Activated naive CD4-positive, alpha-beta T cell treated with anti-CD3 and anti-CD28 coated beads, Interleukin-2, amount 10 ng/mL, durations not matched to agents 7 days and 5 days (primary cell): Measurements from ENCODE around the gene MGLL.

Experiments
- CTCF ChIA-PET: fragments of 350-600 bp; sonication (Branson Sonifier 250); formaldehyde crosslinking; loops from one replicate; lab custom pipeline; 2021; ENCODE audit warnings: antibody characterized with exemption; lab: Charles Lee
- DNase-seq: peaks from one replicate; pipeline ENCODE4 v3.0.0-alpha.2; 2020
- H3K27ac Mint-ChIP-seq: one replicate; pipeline ENCODE4 v1.8.0; 2021; ENCODE audit warnings: mild to moderate bottlenecking, moderate library complexity, mixed read lengths
- H3K27me3 Mint-ChIP-seq: one replicate; pipeline ENCODE4 v1.8.0; 2021; ENCODE audit warnings: mild to moderate bottlenecking, mixed read lengths
- H3K36me3 Mint-ChIP-seq: one replicate; pipeline ENCODE4 v1.8.0; 2021; ENCODE audit warnings: mixed read lengths
- H3K4me1 Mint-ChIP-seq: one replicate; pipeline ENCODE4 v1.8.0; 2021; ENCODE audit warnings: mixed read lengths
- H3K4me3 Mint-ChIP-seq: one replicate; pipeline ENCODE4 v1.8.0; 2021; ENCODE audit warnings: mild to moderate bottlenecking, moderate library complexity, mixed read lengths
- H3K9me3 Mint-ChIP-seq: one replicate; pipeline ENCODE4 v1.8.0; 2021; ENCODE audit warnings: mixed read lengths

Gene MGLL

GRCh38 chr3:127786353-127787070 lies 35.8 kb downstream of the MGLL start:
- peaks cover 46% of the 10 kb centered on the region for H3K27me3 Mint-ChIP-seq
- no peaks in the 10 kb centered on the region for H3K36me3 Mint-ChIP-seq
- no peaks in the 10 kb centered on the region for H3K4me1 Mint-ChIP-seq
- no peak overlapping the region for H3K27ac Mint-ChIP-seq
- DNase-seq, result no peak
- H3K9me3 Mint-ChIP-seq, result no peaks in the 10 kb centered on the region
- H3K4me3 Mint-ChIP-seq, result no peak overlapping the region
- CTCF ChIA-PET, result no interaction called here

- no peak overlapping the region for H3K27ac Mint-ChIP-seq
- no peak overlapping the region for H3K4me3 Mint-ChIP-seq
- no peak for DNase-seq
- no peaks in the 10 kb centered on the region for H3K9me3 Mint-ChIP-seq
- CTCF ChIA-PET, result no interaction called here
- peaks cover 40% of the 10 kb centered on the region for H3K27me3 Mint-ChIP-seq
- H3K36me3 Mint-ChIP-seq, result no peaks in the 10 kb centered on the region
- H3K4me1 Mint-ChIP-seq, result no peaks in the 10 kb centered on the region
These were observed 36.5 kb downstream of the MGLL start for GRCh38 chr3:127785711-127786265.

- CTCF ChIA-PET, result no interaction called here
- no peak overlapping the region for H3K27ac Mint-ChIP-seq
- H3K4me3 Mint-ChIP-seq, result no peak overlapping the region
- no peaks in the 10 kb centered on the region for H3K4me1 Mint-ChIP-seq
- peaks cover 35% of the 10 kb centered on the region for H3K27me3 Mint-ChIP-seq
- no peaks in the 10 kb centered on the region for H3K9me3 Mint-ChIP-seq
- H3K36me3 Mint-ChIP-seq, result no peaks in the 10 kb centered on the region
- no peak for DNase-seq
These were observed 37.2 kb downstream of the MGLL start for GRCh38 chr3:127784865-127785710.

GRCh38 chr3:127784283-127784682 lies 38.0 kb downstream of the MGLL start:
- DNase-seq, result no peak
- no peaks in the 10 kb centered on the region for H3K36me3 Mint-ChIP-seq
- CTCF ChIA-PET, result no interaction called here
- no peaks in the 10 kb centered on the region for H3K4me1 Mint-ChIP-seq
- no peak overlapping the region for H3K27ac Mint-ChIP-seq
- H3K27me3 Mint-ChIP-seq, result peaks cover 34% of the 10 kb centered on the region
- H3K4me3 Mint-ChIP-seq, result no peak overlapping the region
- no peaks in the 10 kb centered on the region for H3K9me3 Mint-ChIP-seq

GRCh38 chr3:127783642-127784160 lies 38.6 kb downstream of the MGLL start:
- CTCF ChIA-PET, result no interaction called here
- DNase-seq, result no peak
- H3K27me3 Mint-ChIP-seq, result peaks cover 28% of the 10 kb centered on the region
- H3K36me3 Mint-ChIP-seq, result no peaks in the 10 kb centered on the region
- no peak overlapping the region for H3K4me3 Mint-ChIP-seq
- no peaks in the 10 kb centered on the region for H3K9me3 Mint-ChIP-seq
- H3K4me1 Mint-ChIP-seq, result no peaks in the 10 kb centered on the region
- H3K27ac Mint-ChIP-seq, result no peak overlapping the region

- CTCF ChIA-PET, result no interaction called here
- Mint-ChIP-seq H3K27ac (no peak overlapping the region), H3K36me3 (no peaks in the 10 kb centered on the region), H3K27me3 (peaks cover 24% of the 10 kb centered on the region), H3K4me1 (no peaks in the 10 kb centered on the region), H3K4me3 (no peak overlapping the region), H3K9me3 (no peaks in the 10 kb centered on the region)
- no peak for DNase-seq
These were observed 39.1 kb downstream of the MGLL start for GRCh38 chr3:127783166-127783565.

GRCh38 chr3:127781411-127782001 lies 40.8 kb downstream of the MGLL start:
- Mint-ChIP-seq H3K27ac (no peak overlapping the region), H3K4me1 (no peaks in the 10 kb centered on the region), H3K36me3 (no peaks in the 10 kb centered on the region), H3K27me3 (peaks cover 28% of the 10 kb centered on the region), H3K9me3 (peaks cover 5% of the 10 kb centered on the region), H3K4me3 (no peak overlapping the region)
- DNase-seq, result no peak
- CTCF ChIA-PET, result no interaction called here

GRCh38 chr3:127780536-127781400 lies 41.5 kb downstream of the MGLL start:
- CTCF ChIA-PET, result interaction anchor here (1.8 kb wide), 1 partner anchor 10 kb away, joined by 5 read pairs; no protein-coding TSS in a partner anchor
- no peaks in the 10 kb centered on the region for H3K4me1 Mint-ChIP-seq
- H3K27ac Mint-ChIP-seq, result no peak overlapping the region
- peaks cover 5% of the 10 kb centered on the region for H3K9me3 Mint-ChIP-seq
- no peaks in the 10 kb centered on the region for H3K36me3 Mint-ChIP-seq
- H3K4me3 Mint-ChIP-seq, result no peak overlapping the region
- H3K27me3 Mint-ChIP-seq, result peaks cover 31% of the 10 kb centered on the region
- DNase-seq, result no peak

- Mint-ChIP-seq H3K27me3 (peaks cover 21% of the 10 kb centered on the region), H3K9me3 (peaks cover 5% of the 10 kb centered on the region), H3K4me3 (no peak overlapping the region), H3K36me3 (no peaks in the 10 kb centered on the region), H3K27ac (no peak overlapping the region), H3K4me1 (no peaks in the 10 kb centered on the region)
- DNase-seq, result no peak
- CTCF ChIA-PET, result interaction anchor here (1.8 kb wide), 1 partner anchor 11 kb away, joined by 5 read pairs; no protein-coding TSS in a partner anchor
These were observed 42.6 kb downstream of the MGLL start for GRCh38 chr3:127779747-127780146.

- H3K4me1 Mint-ChIP-seq, result no peaks in the 10 kb centered on the region
- no peaks in the 10 kb centered on the region for H3K36me3 Mint-ChIP-seq
- H3K9me3 Mint-ChIP-seq, result peaks cover 5% of the 10 kb centered on the region
- CTCF ChIA-PET, result no interaction called here
- no peak overlapping the region for H3K27ac Mint-ChIP-seq
- H3K27me3 Mint-ChIP-seq, result peaks cover 19% of the 10 kb centered on the region
- no peak for DNase-seq
- no peak overlapping the region for H3K4me3 Mint-ChIP-seq
These were observed 44.2 kb downstream of the MGLL start for GRCh38 chr3:127777921-127778656.

- Mint-ChIP-seq H3K27ac (no peak overlapping the region), H3K36me3 (no peaks in the 10 kb centered on the region), H3K4me1 (no peaks in the 10 kb centered on the region), H3K9me3 (peaks cover 5% of the 10 kb centered on the region), H3K4me3 (no peak overlapping the region), H3K27me3 (peaks cover 18% of the 10 kb centered on the region)
- no peak for DNase-seq
- CTCF ChIA-PET, result no interaction called here
These were observed 45.0 kb downstream of the MGLL start for GRCh38 chr3:127777332-127777731.

- CTCF ChIA-PET, result no interaction called here
- Mint-ChIP-seq H3K36me3 (no peaks in the 10 kb centered on the region), H3K27ac (no peak overlapping the region), H3K9me3 (peaks cover 5% of the 10 kb centered on the region), H3K4me1 (no peaks in the 10 kb centered on the region), H3K27me3 (peaks cover 18% of the 10 kb centered on the region), H3K4me3 (no peak overlapping the region)
- no peak for DNase-seq
These were observed 46.0 kb downstream of the MGLL start for GRCh38 chr3:127776347-127776746.
